ENCODE measurements around the gene APLF.

DNA sequence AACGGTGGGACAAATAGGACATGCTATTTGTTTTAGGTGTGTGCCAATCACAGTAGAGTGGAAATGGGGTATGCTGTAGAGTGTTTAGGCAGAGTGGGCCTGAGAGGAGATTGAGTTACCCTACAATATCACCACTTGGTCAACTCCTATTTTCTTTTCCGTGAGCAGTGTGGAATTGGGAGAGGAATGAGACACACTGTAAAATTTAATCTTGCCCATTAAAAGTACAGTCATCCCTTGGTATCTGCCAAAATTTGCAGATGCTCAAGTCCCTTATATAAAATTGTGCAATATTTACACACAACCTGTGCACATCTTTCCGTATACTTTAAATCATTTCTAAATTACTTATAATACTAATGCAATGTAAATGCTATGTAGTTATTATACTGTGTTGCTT, 12.7 kb upstream of the APLF start:
- TF ChIP-seq CTCF (IDR thresholded peaks at IDR 0.05) (no peak), EP300 (IDR thresholded peaks at IDR 0.05; ENCODE audit: low read depth) (no peak), POLR2AphosphoS5 (IDR thresholded peaks at IDR 0.05) (no peak)
